Suprapubic skin (tissue), 4 donors: ENCODE measurements around the gene PCSK1. TPM values are rescaled to one million over a fixed set of nuclear protein-coding genes. Genes with fewer than 3 reads are reported as not detected.

ENCODE experiments used
- DNase-seq, 2 donors: peaks; one replicate each; pipeline ENCODE4 v3.0.0-alpha.2; 2019; ENCODE audit warnings: low spot score in 2 of 2
- H3K27ac ChIP-seq: fragments of 200-600 bp; sonication (generic); one replicate; pipeline ENCODE4 v1.5.1; 2019
- H3K27me3 ChIP-seq: fragments of 200-600 bp; sonication (generic); one replicate; pipeline ENCODE4 v1.5.1; 2019
- H3K36me3 ChIP-seq: fragments of 200-600 bp; sonication (generic); one replicate; pipeline ENCODE4 v1.5.1; 2019
- H3K4me1 ChIP-seq: fragments of 200-600 bp; sonication (generic); one replicate; pipeline ENCODE4 v1.5.1; 2019
- H3K4me3 ChIP-seq: fragments of 200-600 bp; sonication (generic); one replicate; pipeline ENCODE4 v1.5.1; 2019; ENCODE audit warnings: mild to moderate bottlenecking
- H3K9me3 ChIP-seq: fragments of 200-600 bp; sonication (generic); one replicate; pipeline ENCODE4 v1.5.1; 2019
- CTCF ChIP-seq, 2 donors: fragments of 200-600 bp in 1 of 2; fragments of 450-650 bp in 1 of 2; sonication (generic) in 1 of 2; IDR thresholded peaks; one replicate each; pipeline ENCODE4 v1.5.1; 2016 to 2019; ENCODE audit warnings: antibody characterized with exemption in 2 of 2, mild to moderate bottlenecking in 1 of 2, moderate library complexity in 1 of 2
- EP300 ChIP-seq: sonication (generic); formaldehyde crosslinking; IDR thresholded peaks from one replicate; pipeline ENCODE4 v1.6.1; 2017; ENCODE audit warnings: antibody characterized with exemption
- POLR2A ChIP-seq, 2 donors: fragments of 450-650 bp; IDR thresholded peaks; one replicate each; pipeline ENCODE4 v1.6.1; 2017; ENCODE audit warnings: antibody characterized with exemption in 2 of 2, mild to moderate bottlenecking in 2 of 2, moderate library complexity in 2 of 2
- POLR2AphosphoS5 ChIP-seq, 3 donors: sonication (generic); formaldehyde crosslinking; IDR thresholded peaks; one replicate each; pipeline ENCODE4 v1.6.1; 2017; ENCODE audit warnings: antibody characterized with exemption in 3 of 3
- WGBS: methylation state at CpG from one replicate; pipeline ENCODE4 v1.1.5; 2018; 5-methylcytosine and 5-hydroxymethylcytosine counted together
- total RNA-seq, 4 donors: library from RNA; depleted of rRNA; stranded (reverse); fragments of >200 nt; gene quantifications; one replicate each; pipeline ENCODE4 v1.1.0, GENCODE V29; 2016

Gene PCSK1
- total RNA-seq, 4 donors from 2014 or later: 0.25 to 1.4 (median 0.36) TPM

DNA sequence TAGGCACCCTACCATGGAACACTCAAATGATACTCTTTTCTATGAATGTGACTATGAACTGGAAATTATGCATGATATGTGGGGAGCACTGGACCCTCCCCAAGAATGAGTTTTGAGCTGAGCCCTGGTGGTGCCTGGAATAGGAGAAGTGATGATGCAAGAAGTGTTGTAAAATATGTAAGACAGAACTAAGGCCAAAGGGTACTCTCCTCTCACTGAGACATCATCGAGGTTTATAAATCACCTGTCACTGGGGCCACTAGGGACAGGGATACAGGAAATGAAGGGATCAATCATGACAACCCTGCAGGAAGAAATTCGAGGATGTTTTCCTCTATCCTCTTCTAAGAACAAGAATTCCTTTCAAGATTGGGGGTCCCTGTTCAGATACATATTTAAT is 45.4 kb downstream of the PCSK1 start:
- Histone ChIP-seq H3K9me3 (no peaks in the 10 kb centered on the region), H3K4me1 (no peaks in the 10 kb centered on the region), H3K36me3 (no peaks in the 10 kb centered on the region), H3K4me3 (no peak overlapping the region), H3K27me3 (no peaks in the 10 kb centered on the region), H3K27ac (no peak overlapping the region)
- no peak for DNase-seq
- WGBS: 36% methylated on average over 2 of the region's 2 CpGs
- TF ChIP-seq POLR2A (IDR thresholded peaks at IDR 0.05) (no peak), EP300 (no peak), CTCF (IDR thresholded peaks at IDR 0.05) (no peak), POLR2AphosphoS5 (IDR thresholded peaks at IDR 0.05) (no peak)

- Histone ChIP-seq H3K4me1 (no peaks in the 10 kb centered on the region), H3K36me3 (no peaks in the 10 kb centered on the region), H3K27ac (no peak overlapping the region), H3K27me3 (no peaks in the 10 kb centered on the region), H3K4me3 (no peak overlapping the region), H3K9me3 (no peaks in the 10 kb centered on the region)
- TF ChIP-seq POLR2AphosphoS5 (IDR thresholded peaks at IDR 0.05) (no peak), EP300 (no peak), CTCF (IDR thresholded peaks at IDR 0.05) (no peak), POLR2A (IDR thresholded peaks at IDR 0.05) (no peak)
- 72% methylated on average over 1 of the region's 1 CpG for WGBS
- DNase-seq: no peak
Observed at GRCh38 chr5:96385538-96385937, 47.5 kb downstream of the PCSK1 start.

DNA sequence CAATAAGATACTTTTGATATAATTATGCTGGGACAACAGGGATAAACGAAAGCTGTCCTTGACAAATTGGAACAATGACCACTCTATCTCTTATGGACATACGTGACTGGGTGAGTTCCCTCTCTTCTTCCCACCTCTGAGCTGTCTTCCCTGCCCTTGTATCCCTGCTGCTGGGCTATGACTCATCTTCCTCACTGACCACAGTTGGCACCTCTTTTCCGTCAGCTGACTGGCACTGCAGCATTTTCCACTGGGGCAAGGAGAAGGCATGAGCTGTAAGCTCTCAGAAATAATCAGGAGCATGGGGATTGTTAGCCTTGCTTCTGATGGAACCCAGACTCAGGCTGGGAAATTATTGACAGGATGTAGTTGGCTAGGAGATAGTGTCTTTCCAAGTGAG is 48.7 kb downstream of the PCSK1 start:
- Histone ChIP-seq H3K36me3 (no peaks in the 10 kb centered on the region), H3K27ac (no peak overlapping the region), H3K4me3 (no peak overlapping the region), H3K27me3 (no peaks in the 10 kb centered on the region), H3K9me3 (no peaks in the 10 kb centered on the region), H3K4me1 (no peaks in the 10 kb centered on the region)
- DNase-seq: no peak
- TF ChIP-seq EP300 (no peak), CTCF (IDR thresholded peaks at IDR 0.05) (no peak), POLR2A (IDR thresholded peaks at IDR 0.05) (no peak), POLR2AphosphoS5 (IDR thresholded peaks at IDR 0.05) (no peak)
- WGBS: 60% methylated on average over 3 of the region's 3 CpGs

DNA sequence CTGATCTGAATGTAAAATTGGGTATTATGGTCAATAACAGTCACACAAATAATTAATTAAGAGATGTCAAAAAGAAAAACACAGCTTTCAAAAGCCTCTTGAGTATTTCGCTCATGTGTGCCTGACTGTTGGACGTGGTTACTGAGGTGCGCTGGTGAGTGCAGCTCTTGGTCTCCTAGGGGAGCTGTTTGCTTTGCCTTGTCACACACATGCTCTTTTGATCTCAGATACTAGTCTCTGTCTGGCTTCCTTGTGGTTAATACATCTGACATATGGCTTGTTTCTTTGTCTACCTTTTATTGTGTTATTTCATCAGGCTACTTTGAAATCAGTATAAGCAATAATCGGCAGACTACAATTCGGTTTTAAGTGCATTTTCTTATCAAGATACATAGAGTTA is 51.5 kb downstream of the PCSK1 start:
- 79% methylated on average over 5 of the region's 5 CpGs for WGBS
- H3K27ac ChIP-seq: no peak overlapping the region
- H3K4me1 ChIP-seq: no peaks in the 10 kb centered on the region
- no peaks in the 10 kb centered on the region for H3K27me3 ChIP-seq
- H3K9me3 ChIP-seq: no peaks in the 10 kb centered on the region
- no peak for TF ChIP-seq EP300
- TF ChIP-seq POLR2AphosphoS5 (IDR thresholded peaks at IDR 0.05): no peak
- TF ChIP-seq POLR2A (IDR thresholded peaks at IDR 0.05): no peak
- H3K4me3 ChIP-seq: no peak overlapping the region
- DNase-seq: no peak
- H3K36me3 ChIP-seq: no peaks in the 10 kb centered on the region

- Histone ChIP-seq H3K27ac (no peak overlapping the region), H3K4me1 (no peaks in the 10 kb centered on the region), H3K36me3 (no peaks in the 10 kb centered on the region), H3K27me3 (no peaks in the 10 kb centered on the region), H3K4me3 (no peak overlapping the region), H3K9me3 (no peaks in the 10 kb centered on the region)
- WGBS: 90% methylated on average over 5 of the region's 5 CpGs
- no peak for DNase-seq
- TF ChIP-seq POLR2A (IDR thresholded peaks at IDR 0.05) (no peak), CTCF (IDR thresholded peaks at IDR 0.05) (no peak), POLR2AphosphoS5 (IDR thresholded peaks at IDR 0.05) (no peak), EP300 (no peak)
Observed at GRCh38 chr5:96379896-96380295, 53.2 kb downstream of the PCSK1 start.

DNA sequence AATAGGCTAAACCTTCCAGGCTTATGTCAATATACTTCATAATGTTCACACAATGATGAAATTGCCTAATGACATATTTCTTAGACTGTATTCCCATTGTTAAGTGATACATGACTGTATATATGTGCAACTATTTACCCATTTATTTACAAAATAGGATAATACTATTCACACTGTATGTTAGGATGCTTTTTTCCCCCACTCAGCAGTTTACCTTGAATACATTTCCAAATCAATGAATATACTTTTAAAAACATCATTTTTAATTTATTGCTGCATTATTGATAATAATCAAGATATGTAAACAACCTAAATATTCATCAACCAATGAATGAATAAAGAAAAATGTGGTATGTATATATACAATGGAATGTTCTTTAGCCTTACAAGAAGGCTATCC is 55.5 kb downstream of the PCSK1 start:
- H3K4me1 ChIP-seq: no peaks in the 10 kb centered on the region
- TF ChIP-seq EP300: no peak
- TF ChIP-seq CTCF (IDR thresholded peaks at IDR 0.05): no peak
- TF ChIP-seq POLR2AphosphoS5 (IDR thresholded peaks at IDR 0.05): no peak
- no peak for TF ChIP-seq POLR2A (IDR thresholded peaks at IDR 0.05)
- no peaks in the 10 kb centered on the region for H3K9me3 ChIP-seq
- no peak for DNase-seq
- no peak overlapping the region for H3K27ac ChIP-seq
- no peaks in the 10 kb centered on the region for H3K36me3 ChIP-seq
- no peaks in the 10 kb centered on the region for H3K27me3 ChIP-seq
- no peak overlapping the region for H3K4me3 ChIP-seq
